Epithelial cell of proximal tubule (primary cell): ENCODE data around the gene IGFBP2. TPM values are rescaled to one million over a fixed set of nuclear protein-coding genes. Genes with fewer than 3 reads are reported as not detected.

Experiments used
- DNase-seq: peaks from one replicate; pipeline ENCODE4 v3.0.0-alpha.2; 2011; ENCODE audit warnings: low read depth
- H3K4me3 ChIP-seq: 2 replicates; pipeline ENCODE4 v1.5.1; 2011; ENCODE audit warnings: low read depth, mild to moderate bottlenecking, low read length
- total RNA-seq: library from RNA; depleted of rRNA; stranded (reverse); fragments of >200 nt; gene quantifications from 2 replicates; pipeline ENCODE4 v1.2.3, GENCODE V29; 2015
- TF ChIP-seq, protein P1 (sequence below): conservative IDR thresholded peaks from 2 replicates; pipeline ENCODE4 v1.5.1; 2012; ENCODE audit warnings: low read depth, mild to moderate bottlenecking, low read length

Gene IGFBP2
- total RNA-seq, 1 donor from 2014 or later = 409 TPM

DNA sequence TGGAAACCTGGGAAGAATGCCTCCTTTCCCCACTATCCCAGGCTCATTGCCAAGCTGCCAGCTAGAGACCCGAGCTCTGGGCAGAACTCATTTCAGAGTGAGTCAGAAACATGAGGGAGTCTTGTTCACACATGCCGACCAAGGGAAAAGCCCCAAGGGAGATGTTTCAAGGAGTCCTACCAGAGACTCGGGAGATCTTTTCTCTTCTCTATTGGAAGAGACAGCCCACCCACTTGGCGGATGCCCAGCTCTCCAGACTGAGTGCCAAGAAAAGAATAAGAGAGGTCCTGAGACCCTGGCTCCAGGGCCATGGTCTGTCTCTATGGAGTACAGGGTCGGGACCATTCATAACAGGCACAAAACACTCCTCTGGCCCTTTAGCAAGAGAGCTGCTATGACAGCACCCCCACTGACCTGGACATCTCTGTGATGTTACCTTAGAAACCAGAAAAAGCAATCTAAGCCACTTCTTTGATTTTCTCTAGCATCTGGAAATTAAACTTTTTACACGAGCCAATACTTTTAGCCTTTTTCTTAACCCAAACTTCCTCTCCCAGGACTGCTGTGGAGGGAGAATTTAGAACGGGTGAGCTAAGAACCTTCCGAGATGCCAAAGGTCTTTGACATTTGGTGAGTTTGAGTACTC lies 80.6 kb downstream of the IGFBP2 start:
- TF ChIP-seq, protein P1, sequence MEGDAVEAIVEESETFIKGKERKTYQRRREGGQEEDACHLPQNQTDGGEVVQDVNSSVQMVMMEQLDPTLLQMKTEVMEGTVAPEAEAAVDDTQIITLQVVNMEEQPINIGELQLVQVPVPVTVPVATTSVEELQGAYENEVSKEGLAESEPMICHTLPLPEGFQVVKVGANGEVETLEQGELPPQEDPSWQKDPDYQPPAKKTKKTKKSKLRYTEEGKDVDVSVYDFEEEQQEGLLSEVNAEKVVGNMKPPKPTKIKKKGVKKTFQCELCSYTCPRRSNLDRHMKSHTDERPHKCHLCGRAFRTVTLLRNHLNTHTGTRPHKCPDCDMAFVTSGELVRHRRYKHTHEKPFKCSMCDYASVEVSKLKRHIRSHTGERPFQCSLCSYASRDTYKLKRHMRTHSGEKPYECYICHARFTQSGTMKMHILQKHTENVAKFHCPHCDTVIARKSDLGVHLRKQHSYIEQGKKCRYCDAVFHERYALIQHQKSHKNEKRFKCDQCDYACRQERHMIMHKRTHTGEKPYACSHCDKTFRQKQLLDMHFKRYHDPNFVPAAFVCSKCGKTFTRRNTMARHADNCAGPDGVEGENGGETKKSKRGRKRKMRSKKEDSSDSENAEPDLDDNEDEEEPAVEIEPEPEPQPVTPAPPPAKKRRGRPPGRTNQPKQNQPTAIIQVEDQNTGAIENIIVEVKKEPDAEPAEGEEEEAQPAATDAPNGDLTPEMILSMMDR = no peak
- H3K4me3 ChIP-seq = no peak overlapping the region
- DNase-seq = peak; percentile 87

Other genes with a start within 250 kb of the IGFBP2 start
- 23.5 and 30.1 TPM in 2 replicates for gene SMARCAL1, start 220.9 kb upstream of the IGFBP2 start, total RNA-seq
- 1,752 and 2,984 TPM in 2 replicates for gene RPL37A, start 134.6 kb upstream of the IGFBP2 start, total RNA-seq
- gene IGFBP5, start 62.1 kb downstream of the IGFBP2 start, total RNA-seq = 61.9 and 111 TPM in 2 replicates
- not detected in 2 replicates for gene TNP1, start 226.6 kb downstream of the IGFBP2 start, total RNA-seq